ENCODE results near the gene CCR6. TPM values are rescaled to one million over a fixed set of nuclear protein-coding genes. Genes with fewer than 3 reads are reported as not detected.
A peak's percentile ranks its signal among the peaks of the same experiment; 100 is the strongest.
"Not testable (repeated sequence)": the region's sequence is repeated elsewhere in the genome, so short reads cannot be mapped to it uniquely, and the experiment has no call there.

CCR6 gene
- total RNA-seq, 1 experiment from 2014 or later = not detected

DNA sequence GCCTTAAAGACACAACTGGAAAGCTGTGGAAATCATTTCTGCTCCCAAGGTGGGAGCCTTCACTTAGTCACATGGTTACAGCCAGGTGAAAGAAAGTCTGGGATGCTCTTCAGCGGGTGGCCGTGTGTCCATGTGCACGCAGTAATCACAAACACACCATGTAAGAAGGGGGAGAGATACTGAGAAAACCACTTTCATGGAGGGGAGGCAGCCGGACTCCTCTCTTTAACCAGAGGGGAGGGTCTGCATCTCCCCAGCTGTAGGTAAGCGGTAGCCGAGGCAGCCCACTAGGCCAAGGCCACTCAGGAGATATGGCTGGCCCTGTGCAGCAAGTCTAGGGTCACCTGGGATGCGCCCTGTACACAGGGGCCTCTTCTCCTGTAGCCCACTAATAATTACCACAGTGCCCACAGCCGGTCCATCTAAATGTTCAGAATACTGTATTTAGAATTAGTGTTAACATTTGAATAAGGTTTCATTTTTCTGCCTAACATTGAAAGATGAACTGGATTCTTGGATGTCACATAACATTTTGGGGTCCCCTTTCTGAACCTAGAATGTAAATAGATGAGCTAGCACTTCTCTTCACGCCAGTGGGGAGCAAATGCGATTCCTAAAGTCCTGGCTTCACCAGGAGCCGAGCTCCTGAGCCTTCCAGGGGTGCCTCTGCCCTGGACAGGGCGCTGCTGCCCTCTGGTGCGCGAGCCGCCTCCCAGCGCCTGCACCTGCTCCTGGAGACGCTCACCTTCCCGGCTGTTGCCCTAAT lies 19.0 kb downstream of the CCR6 start:
- peak; percentile 8 for DNase-seq (ENCODE audit: low read depth)

DNA sequence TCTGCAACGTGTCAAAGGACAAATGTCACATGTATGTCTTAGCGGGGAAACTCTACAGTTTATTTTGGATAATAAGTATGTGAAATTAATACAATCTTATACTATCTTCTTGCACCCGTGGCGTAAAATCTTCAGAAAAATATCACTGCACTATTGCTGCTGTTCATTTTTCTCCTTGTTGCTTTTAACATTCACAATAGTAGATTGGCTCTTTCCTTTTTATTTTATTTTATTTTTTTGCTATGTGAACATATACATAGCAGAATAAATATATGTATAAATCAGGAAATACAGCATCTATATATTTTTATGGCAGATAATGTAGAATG lies 19.5 kb downstream of the CCR6 start:
- no peak for DNase-seq (ENCODE audit: low read depth)

DNA sequence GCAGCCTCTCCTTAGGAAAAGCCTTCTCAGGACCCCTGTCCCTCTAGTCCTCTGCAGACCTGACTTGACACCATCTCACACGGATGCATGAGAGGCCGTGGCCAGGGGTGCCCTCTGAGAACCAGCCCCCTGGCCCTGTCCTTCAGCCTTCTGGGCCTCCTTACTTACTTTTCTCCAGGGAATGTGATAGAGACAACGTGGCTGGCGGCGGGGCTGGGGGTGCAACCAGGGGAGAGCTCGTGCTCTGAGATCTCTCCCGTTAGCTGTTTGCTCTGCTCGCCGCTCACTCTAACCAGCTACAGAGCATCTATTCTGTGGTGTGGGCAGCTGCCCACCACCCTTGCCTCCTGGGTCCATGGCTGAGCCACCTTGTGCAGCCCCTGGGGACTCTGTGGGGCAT lies 20.1 kb downstream of the CCR6 start:
- no peak for DNase-seq (ENCODE audit: low read depth)

DNA sequence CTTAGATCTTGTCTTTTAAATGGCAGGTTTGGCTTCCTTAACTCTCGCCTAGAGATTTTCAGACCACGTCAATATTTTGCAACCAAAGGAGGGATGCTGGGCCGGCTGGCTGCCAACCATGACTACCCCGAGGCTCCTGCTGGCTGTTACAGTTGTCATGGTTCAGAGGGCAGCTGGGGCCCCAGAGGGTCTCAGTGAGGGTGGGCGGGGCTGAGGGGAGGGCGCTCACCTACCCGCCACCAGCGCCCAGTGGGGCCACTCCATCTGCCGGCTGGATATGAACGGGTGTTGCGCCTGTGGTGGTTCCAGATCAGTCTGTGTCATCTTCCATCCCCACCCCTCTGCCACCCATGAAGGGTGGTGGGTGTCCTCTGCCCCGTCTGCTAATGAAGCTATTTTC lies 22.6 kb downstream of the CCR6 start:
- DNase-seq (ENCODE audit: low read depth) = no peak

DNA sequence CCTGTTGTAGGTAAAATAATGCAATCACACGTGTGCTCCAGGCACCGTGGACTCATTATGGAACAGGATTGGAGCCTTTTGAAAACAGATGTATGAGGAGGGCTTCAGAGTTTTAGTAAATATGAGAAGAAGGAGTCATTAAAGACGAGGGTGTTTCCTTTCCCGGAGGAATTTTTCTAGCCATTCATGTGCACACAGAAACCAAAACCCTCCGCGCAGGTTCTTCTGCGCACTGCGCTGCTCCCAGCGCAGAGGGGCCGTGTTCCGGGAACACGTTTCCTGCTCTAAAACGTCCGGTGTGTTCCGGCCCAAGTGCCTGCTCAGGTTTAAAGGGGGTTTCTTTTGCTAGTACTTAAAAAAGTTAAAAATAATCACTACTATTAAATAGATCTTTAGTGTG lies 23.2 kb downstream of the CCR6 start:
- DNase-seq (ENCODE audit: low read depth) = no peak

DNA sequence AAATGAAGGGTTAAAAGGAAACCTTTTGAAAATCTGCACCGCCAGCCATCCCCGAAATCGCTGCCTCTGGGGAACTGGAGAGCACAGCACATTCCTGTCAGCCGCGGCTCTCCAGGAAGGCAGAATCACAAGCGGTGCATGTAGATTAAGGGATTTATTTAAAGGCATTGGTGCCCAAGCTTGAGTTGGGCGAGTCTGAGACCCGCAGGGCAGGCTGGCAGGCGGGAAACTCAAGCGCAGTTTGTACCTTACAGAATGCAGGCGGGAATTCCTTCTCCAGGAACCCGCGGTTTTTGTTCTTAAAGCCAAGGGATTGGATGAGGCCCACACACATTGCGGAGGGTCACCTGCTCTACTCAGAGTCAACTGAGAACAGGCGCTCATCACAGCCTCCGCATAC lies 24.1 kb downstream of the CCR6 start:
- no peak for DNase-seq (ENCODE audit: low read depth)

DNA sequence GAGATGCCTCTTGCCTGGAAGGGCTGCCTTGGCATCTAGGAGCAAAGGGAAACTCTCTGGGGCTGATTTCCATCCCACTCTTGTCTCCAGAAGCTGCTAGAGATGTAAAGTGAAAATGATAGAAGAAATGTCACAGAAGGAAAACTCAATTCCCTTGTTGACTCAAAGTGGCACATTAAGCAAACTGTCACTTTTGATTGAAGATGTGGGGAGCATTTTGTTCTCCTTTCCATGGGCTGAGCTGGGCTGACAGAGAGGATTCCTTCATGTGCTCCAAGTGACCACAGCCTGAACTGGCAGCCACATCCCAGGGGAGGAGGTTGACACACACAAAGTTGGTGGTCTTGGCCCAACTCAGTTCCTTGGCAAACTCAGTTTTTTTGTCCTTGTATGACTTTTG lies 25.1 kb downstream of the CCR6 start:
- DNase-seq (ENCODE audit: low read depth) = no peak

DNA sequence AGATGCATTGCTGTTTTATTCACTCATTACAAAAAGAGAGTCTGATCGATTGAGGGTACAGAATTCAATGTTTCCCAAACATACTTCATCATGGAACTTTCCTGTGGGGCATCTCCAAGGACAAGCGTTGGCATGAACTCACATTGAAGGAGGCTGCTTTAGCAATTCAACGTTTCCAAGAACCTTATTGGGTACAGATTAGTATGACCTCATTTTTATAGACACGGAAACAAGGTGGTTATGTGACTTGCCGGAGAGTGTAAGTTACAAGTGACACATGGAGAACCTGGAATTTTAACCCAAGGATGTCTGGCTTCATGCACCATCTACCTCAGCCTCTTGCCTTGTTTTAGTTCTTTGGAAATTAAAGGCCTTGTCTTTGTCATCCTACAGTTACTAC lies 26.1 kb downstream of the CCR6 start:
- no peak for DNase-seq (ENCODE audit: low read depth)

DNA sequence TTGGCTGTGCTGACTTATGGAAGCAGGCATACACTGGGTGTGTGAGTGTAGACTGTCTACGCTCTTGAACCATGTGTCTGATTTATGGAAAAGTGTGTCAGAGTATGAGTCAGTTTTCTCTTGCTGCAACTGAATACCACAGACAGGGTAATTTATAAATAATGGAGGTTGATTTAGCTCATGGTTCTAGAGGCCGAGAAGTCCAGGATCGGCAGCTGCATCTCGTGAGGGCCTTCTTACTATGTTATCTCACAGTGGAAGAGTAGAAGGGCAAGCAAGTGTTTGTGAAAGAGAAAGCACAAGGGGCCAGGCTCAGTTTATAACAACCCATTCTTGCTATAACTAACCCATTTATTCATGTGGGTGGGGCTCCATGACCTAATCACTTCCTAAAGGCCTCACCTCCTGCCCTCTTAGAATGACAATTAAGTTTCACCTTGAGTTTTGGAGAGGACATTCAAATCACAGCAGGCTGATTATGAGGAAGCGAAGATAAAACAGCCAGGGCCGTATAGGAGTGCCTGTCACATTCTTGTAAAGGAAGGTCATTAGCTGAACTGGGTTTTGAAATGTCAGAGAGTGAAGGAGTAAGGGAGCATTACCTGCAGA lies 28.1 kb downstream of the CCR6 start:
- DNase-seq (ENCODE audit: low read depth) = no peak

DNA sequence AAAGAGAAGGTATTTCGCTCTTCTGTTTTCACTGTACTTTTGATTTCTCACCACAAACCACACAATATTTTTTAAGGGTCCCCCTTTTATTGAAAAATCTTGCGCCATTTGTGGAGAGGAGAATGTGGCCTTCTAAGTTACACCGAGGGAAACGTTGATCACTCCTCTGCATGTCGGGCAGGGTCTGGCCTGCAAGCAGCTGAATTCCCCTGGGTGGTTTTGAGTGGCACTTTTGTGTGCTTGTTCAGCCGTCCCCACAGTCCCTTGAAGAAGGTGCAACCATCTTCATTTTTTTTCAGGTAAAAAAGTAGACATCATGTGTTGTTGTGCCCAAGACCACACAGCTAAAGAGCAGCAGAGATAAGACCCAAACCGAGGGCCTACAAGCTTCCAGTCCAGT lies 28.8 kb downstream of the CCR6 start:
- DNase-seq (ENCODE audit: low read depth) = no peak

DNA sequence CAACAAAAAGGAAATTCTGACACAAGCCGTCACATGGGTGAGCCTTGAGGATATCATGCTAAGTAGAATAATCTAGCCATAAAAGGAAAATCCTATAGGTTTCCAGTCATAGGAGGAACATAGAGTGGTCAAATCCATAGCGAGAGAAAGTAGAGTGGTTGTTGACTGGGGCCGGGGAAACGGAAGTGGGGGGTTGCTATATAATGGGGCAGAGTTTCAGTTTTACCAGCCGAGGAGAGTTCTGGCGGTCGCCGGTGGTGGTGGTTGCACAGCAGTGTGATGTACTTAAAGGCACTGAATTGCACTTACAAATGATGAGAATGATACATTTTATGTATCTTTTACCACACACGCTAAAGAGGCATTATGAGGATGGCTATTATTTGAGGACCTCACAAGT lies 30.0 kb downstream of the CCR6 start:
- DNase-seq (ENCODE audit: low read depth) = peak; percentile 11

DNA sequence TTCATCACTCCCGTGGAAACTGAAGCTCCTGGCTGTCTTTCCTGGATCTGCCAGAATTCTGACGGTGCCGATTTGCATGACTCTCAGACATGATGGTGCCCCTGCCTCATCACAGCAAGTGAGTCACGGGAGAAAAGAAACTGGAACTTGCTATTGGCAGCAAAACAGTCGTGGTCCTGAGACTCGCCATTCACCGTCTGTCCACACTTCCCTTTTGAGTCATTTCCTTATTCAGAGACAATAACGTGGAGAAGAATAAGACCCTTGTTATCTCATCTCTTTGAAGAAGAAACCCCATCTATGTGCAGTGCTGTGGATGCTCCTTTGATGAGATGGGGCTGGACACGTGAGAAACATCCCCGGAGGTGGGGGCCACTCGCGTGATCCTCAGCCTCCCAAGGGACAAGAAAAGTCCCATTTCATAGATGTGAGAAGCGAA lies 30.6 kb downstream of the CCR6 start:
- peak; percentile 80 for DNase-seq (ENCODE audit: low read depth)

DNA sequence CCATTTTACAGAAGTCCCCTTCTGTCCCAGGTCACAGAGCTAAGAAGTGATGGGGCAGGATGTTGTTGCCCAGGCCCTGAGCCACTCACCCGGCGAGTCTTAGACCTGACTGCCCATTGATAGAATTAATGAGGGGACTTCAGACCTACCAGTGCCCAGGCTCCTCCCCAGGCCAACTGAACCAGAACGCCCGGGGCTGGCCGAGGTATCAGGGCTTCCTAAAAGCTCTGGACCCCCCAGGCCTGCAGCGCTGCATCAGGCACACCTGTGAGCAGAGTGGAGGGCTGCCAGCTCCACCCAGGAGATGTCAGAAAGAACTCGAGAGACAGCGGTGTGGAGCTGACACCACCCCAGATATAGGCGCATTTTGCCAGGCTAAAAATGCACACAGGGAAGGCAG lies 31.4 kb downstream of the CCR6 start:
- DNase-seq (ENCODE audit: low read depth) = no peak

DNA sequence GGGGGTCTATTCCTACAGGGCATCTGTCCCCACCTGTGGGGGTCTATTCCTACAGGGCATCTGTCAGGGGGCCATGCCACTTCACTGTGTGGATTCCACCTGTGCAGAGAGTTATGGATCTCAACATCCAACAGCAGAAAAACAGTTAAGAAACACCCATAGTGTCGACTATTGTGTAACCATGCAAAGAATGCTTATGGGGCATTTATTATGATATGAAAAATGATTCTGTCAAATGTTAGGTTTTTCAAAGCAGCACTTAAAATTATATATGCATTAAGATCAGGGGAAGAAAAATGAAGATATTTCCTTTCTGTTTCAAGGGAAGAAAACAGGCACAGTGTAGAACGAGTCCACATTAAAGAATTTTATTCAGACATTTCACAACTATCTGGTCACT lies 32.0 kb downstream of the CCR6 start:
- DNase-seq (ENCODE audit: low read depth) = no peak

DNA sequence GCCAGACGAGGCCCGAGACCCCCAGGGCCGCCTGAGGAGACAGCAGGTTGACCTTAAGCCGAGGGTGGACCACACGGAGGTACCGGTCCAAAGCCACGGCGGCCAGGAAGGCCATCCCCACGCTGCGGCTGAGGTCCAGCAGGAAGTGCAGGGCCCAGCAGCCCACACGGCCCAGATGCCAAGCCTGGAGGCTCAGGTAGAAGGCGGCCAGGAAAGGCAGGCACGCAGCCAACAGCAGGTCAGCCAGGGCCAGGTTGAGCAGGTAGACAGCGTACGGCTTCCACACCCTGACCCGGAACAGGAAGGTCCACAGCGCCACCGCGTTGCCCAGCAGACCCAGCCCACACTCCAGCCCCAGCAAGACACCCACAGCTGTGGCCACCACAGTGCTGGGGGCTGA lies 34.5 kb downstream of the CCR6 start:
- no peak for DNase-seq (ENCODE audit: low read depth)

DNA sequence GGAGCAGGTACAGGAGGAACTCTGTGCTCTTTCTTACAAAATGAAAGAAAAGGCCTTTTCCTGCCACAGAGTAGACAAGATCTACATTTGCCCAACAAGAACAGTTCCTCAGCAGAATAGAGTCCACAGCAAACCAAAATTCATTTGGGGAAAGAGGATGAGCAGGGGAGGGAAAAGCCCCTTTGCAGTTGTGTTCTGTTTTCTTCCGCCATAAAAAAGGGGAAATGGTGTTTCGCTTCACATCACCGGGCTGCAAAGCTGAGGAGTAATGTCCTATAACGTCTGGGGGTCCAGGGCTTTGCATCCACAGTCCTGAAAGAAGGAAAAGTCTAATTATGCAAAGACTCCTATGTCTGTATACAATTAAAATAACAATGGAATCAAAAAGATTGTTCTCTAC lies 35.0 kb downstream of the CCR6 start, which contains the start of gene GPR31:
TSS of gene GPR31 (minus strand) at position 118 of the 400 bp plus-strand sequence. CDS start 149 bp downstream, outside the sequence.
- DNase-seq (ENCODE audit: low read depth) = no peak

DNA sequence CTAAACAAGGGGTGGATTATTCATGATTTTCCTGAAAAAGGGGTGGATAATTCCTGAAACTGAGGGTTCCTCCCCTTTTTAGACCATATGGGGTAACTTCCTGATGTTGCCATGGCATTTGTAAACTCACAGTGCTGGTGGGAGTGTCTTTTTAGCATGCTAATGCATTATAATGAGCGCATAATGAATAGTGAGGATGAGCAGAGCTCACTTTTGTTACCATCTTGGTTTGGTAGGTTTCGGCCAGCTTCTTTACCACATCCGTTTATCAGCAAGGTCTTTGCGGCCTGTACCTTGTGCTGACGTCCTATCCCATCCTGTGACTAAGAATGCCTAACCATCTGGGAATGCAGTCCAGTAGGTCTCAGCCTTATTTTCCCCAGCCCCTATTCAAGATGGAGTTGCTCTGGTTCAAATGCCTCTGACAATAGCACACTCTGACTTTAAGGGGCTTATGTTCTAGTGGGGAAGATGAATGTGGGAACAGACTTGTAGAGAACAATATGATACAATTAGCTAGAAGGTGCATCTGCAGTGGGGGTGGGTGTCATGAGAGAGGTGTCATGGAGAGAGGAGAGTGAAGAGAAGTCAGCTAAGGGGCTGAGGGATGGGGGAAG lies 39.1 kb downstream of the CCR6 start:
- peak; percentile 62 for DNase-seq (ENCODE audit: low read depth)

DNA sequence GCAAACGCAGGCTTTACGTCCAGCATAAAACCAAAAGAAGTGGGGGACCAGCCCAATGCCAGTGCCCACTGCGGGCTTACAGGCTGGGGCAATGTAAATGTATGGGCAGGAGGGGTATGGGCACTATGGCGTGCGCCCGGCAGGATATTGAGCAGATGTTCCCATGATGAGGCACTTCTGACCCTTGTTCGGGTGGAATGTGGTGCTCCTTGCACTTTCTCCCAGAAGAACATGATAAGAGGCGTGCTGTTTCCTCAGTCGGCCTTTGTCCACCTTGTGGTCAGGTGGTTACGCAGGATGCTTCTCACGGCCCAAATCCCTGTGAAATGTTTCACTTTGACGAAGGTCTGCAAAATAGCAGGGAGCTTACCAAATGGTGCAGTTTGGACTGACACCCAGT lies 39.7 kb downstream of the CCR6 start:
- DNase-seq (ENCODE audit: low read depth) = no peak

DNA sequence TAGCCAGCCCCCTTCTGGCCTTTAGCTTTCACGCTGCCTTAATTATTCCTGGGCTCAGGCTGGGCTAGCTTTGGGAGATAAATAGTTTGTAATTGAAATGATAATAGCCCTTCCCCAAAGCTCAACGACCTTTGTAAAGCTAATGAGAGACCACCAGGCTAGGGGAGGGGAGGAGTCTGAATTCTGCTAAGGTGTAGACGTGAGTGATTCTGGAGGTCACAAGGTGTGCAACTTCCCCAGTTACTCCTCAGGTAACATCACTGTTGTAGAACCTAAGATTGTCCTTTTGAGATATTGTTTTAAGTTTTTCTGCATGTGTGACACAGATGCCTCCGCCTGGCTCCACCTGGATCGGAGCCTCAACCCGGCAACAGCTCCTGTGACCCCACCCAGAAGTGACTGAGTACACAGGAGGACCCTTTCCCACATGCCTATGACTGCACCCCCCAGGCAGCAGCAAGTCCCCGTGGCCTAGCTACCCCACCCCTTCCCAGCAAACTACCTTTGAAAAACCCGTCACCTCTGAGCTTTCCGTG lies 40.6 kb downstream of the CCR6 start:
- DNase-seq (ENCODE audit: low read depth) = no peak

DNA sequence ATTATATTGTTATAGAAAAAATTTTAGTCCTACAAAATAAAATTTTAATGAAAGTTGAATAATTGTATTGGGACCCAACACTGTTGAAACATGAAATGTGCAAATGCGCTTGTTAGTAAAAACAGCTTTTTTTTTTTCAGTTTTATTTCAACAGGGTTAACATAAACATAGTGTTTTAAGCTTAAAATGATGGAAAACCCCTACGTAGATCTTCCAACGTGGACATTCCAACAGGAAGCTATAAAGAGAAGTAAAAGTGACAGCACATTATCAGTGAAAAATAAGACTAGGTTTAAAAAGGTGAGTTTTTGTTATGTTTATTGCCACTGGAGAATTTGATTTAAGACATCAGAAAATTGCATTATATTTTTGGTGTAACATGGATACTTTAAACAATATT lies 41.4 kb downstream of the CCR6 start:
- no peak for DNase-seq (ENCODE audit: low read depth)

DNA sequence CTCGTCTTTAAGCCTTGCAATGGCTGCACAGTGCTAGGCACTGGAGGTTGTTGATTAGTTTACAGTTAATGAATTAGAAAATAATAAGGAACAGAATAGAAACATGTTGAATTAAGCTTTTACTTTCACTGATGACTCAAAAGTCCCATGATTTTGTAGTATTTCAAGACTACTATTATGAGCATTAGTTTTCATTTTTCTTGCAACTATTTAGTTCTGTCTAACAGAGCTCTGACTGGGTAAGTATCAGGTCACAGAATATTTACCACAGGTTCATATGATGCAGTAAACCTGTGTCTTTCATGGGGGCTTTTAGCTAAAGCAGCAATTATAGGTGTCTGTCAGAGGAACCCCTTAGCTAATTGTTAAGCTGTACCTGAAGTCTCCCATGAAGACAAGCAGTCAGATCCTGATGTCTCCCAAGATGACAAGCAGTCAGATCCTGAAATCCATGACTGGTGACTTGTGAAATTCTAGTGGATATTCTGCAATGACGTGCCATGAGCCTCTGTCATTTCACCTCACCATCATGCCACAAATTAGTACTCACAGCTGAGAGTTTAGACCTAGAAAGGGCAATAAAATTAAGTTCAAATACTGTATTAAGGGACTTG lies 43.1 kb downstream of the CCR6 start:
- DNase-seq (ENCODE audit: low read depth) = no peak

DNA sequence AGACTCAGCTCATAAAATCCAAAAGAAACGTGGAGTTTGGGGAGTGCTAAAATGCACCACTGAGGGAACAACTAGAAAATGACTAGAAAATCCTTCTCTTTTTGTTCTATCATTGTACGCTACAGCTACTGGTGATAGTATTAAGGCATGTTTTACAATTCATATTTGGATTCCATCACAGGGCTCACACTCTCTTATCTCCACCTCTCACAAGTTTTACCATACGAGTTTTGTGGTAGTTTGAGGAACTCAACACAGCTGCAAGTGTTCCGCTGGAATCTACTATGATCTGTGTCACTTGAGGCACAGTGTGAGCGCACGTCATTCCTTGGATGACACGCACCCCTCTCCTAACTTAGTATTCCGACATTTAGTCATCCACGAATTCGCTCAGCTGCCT lies 44.8 kb downstream of the CCR6 start:
- not testable (repeated sequence) for DNase-seq (ENCODE audit: low read depth)

DNA sequence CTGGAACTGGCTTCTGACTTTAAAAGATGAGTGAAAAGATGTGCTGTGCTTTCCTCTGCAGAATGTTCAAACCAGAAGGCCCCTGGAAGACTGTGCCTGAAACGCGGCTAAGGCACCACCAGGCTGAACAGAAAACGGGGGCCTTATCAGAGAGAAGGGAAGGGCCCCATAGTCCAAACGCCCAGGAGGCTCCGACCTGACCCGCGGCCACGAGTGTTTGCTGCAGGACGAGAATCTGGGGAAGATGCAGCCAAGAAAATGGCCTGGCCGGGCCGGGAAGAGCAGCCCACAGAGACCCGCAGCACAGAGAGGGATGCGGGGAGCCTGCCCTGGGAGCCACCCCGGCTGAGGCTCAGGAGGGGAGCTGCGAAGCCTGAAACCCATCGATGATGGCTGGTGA lies 45.4 kb downstream of the CCR6 start:
- not testable (repeated sequence) for DNase-seq (ENCODE audit: low read depth)
